ENCODE results near the gene ALKBH7. TPM values are rescaled to one million over a fixed set of nuclear protein-coding genes. Genes with fewer than 3 reads are reported as not detected.

The ALKBH7 gene
- total and polyA plus RNA-seq, 2 of the 13 experiments (the other 11 are each of a cell fraction or from before 2014, with no cell fraction given), result 29.6 to 45.9 TPM

- no peak for TF ChIP-seq KDM5A (IDR thresholded peaks at IDR 0.05; ENCODE audit: borderline replicate concordance, low read length)
- TF ChIP-seq RBFOX2 (IDR thresholded peaks at IDR 0.05; ENCODE audit: low read depth, low read length), result 0 out of 2 replicates have a peak, but pooled peaks have one; percentile 28
- ATAC-seq, result no peak
Measured at GRCh38 chr19:6383188-6383587, 10.6 kb downstream of the ALKBH7 start.

GRCh38 chr19:6384381-6384780 is 11.8 kb downstream of the ALKBH7 start:
- H3K27me3 ChIP-seq (ENCODE audit: control insufficient read depth in 1 of 2, insufficient read depth in 2 of 2, low read length in 2 of 2), result no peaks in the 10 kb centered on the region
- H3K4me3 ChIP-seq (replicated peaks in 1 of 3; ENCODE audit: insufficient read depth in 1 of 3, low read depth in 2 of 3, low read length in 3 of 3), result no peak overlapping the region
- peaks cover 3% of the 10 kb centered on the region; the same call in 1 of the 2 replicates for H4K20me1 ChIP-seq (ENCODE audit: insufficient read depth, low read length)
- intact Hi-C loops (cut with micrococcal nuclease; ENCODE audit: unreplicated experiment) (no loop called here), in situ Hi-C loops (cut with HindIII; ENCODE audit: extremely low pct_ligation_motif_present, low pct_unique_long_range_greater_than_20kb) (no loop called here)
- ATAC-seq (no peak), DNase-seq (ENCODE audit: low spot score) (no peak), FAIRE-seq (no peak)
- H3K27ac ChIP-seq (ENCODE audit: extremely low read length, insufficient read depth, low read length), result no peak overlapping the region
- CTCF ChIA-PET (ENCODE audit: low intra/inter-chr PET ratio, low total read pairs), result no interaction called here
- no peak overlapping the region for H3K4me2 ChIP-seq (ENCODE audit: low read depth, low read length)
- no TSS peak for BruUV-seq (replicated peaks)
- H3K4me1 ChIP-seq (ENCODE audit: insufficient read depth, low read length), result no peaks in the 10 kb centered on the region
- H3K9ac ChIP-seq (ENCODE audit: insufficient read depth, low read depth, low read length), result no peak overlapping the region
- H3K36me3 ChIP-seq (replicated peaks in 1 of 2; ENCODE audit: control insufficient read depth in 1 of 2, insufficient read depth in 2 of 2, low read length in 2 of 2), result peaks cover 30 to 72% of the 10 kb centered on the region in 2 experiments
- WGBS (ENCODE audit: low lambda C conversion rate), result 99% methylated on average over 4 of the region's 4 CpGs
- no peaks in the 10 kb centered on the region for H3K79me2 ChIP-seq (ENCODE audit: insufficient read depth, low read length)
- POLR2A ChIA-PET, result no interaction called here
- no peaks in the 10 kb centered on the region for H3K9me3 ChIP-seq (ENCODE audit: low read length)
- no peak overlapping the region for H2AFZ ChIP-seq (ENCODE audit: low read length)
- no peak for TF ChIP-seq ZNF652 (CRISPR knock-in tag; IDR thresholded peaks at IDR 0.05; ENCODE audit: borderline replicate concordance, low read depth)
- TF ChIP-seq SP140L (CRISPR knock-in tag; IDR thresholded peaks at IDR 0.05; ENCODE audit: borderline replicate concordance), result no peak
- no peak for TF ChIP-seq TCF7 (IDR thresholded peaks at IDR 0.05; ENCODE audit: low read depth)
- no peak for TF ChIP-seq FOXP1 (IDR thresholded peaks at IDR 0.05)
- TF ChIP-seq FOXP1 (CRISPR knock-in tag; IDR thresholded peaks at IDR 0.05), result no peak
- TF ChIP-seq ZNF136 (CRISPR knock-in tag; IDR thresholded peaks at IDR 0.05; ENCODE audit: low read depth), result no peak
- no peak for TF ChIP-seq SALL2 (CRISPR knock-in tag; IDR thresholded peaks at IDR 0.05)
- no peak for TF ChIP-seq PRDM4 (CRISPR knock-in tag; IDR thresholded peaks at IDR 0.05; ENCODE audit: borderline replicate concordance)
- TF ChIP-seq TAF1 (CRISPR knock-in tag; IDR thresholded peaks at IDR 0.05), result no peak
- no peak for TF ChIP-seq KDM6A (CRISPR knock-in tag; IDR thresholded peaks at IDR 0.05; ENCODE audit: low read depth)
- no peak for TF ChIP-seq ATM (IDR thresholded peaks at IDR 0.05; ENCODE audit: borderline replicate concordance)

More at GRCh38 chr19:6383188-6383587, 10.6 kb downstream of the ALKBH7 start:
- no peak for DNase-seq (ENCODE audit: low spot score)
- Histone ChIP-seq H3K27me3 (ENCODE audit: control insufficient read depth in 1 of 2, insufficient read depth in 2 of 2, low read length in 2 of 2) (no peaks in the 10 kb centered on the region), H3K79me2 (ENCODE audit: insufficient read depth, low read length) (no peaks in the 10 kb centered on the region), H3K4me3 (replicated peaks in 1 of 3; ENCODE audit: insufficient read depth in 1 of 3, low read depth in 2 of 3, low read length in 3 of 3) (no peak overlapping the region), H3K9me3 (ENCODE audit: low read length) (no peaks in the 10 kb centered on the region), H4K20me1 (ENCODE audit: insufficient read depth, low read length) (peaks cover 3% of the 10 kb centered on the region; the same call in 1 of the 2 replicates), H3K9ac (ENCODE audit: insufficient read depth, low read depth, low read length) (no peak overlapping the region), H3K27ac (ENCODE audit: extremely low read length, insufficient read depth, low read length) (no peak overlapping the region), H2AFZ (ENCODE audit: low read length) (no peak overlapping the region), H3K4me2 (ENCODE audit: low read depth, low read length) (no peak overlapping the region), H3K4me1 (ENCODE audit: insufficient read depth, low read length) (no peaks in the 10 kb centered on the region), H3K36me3 (replicated peaks in 1 of 2; ENCODE audit: control insufficient read depth in 1 of 2, insufficient read depth in 2 of 2, low read length in 2 of 2) (peaks cover 24 to 64% of the 10 kb centered on the region in 2 experiments)
- intact Hi-C loops (cut with micrococcal nuclease; ENCODE audit: unreplicated experiment), result no loop called here
- ChIA-PET CTCF (ENCODE audit: low intra/inter-chr PET ratio, low total read pairs) (no interaction called here), POLR2A (interaction anchor here (1.2 kb wide), 1 partner anchor 19 kb away, joined by 3 read pairs; no protein-coding TSS in a partner anchor)
- no peak for FAIRE-seq
- 100% methylated on average over 18 of the region's 19 CpGs for WGBS (ENCODE audit: low lambda C conversion rate)
- BruUV-seq (replicated peaks), result no TSS peak
- in situ Hi-C loops (cut with HindIII; ENCODE audit: extremely low pct_ligation_motif_present, low pct_unique_long_range_greater_than_20kb), result no loop called here
